Heart right ventricle (tissue), 16 donors: Measurements from ENCODE around the gene COL23A1. TPM values are rescaled to one million over a fixed set of nuclear protein-coding genes. Genes with fewer than 3 reads are reported as not detected.

Experiments
- ATAC-seq, 8 donors: fragments of 200-7000 bp; cut with Tn5 transposase; one replicate each; pipeline ENCODE4 v1.9.1; 2020; ENCODE audit warnings: mild to moderate bottlenecking in 8 of 8, moderate library complexity in 8 of 8, moderate number of reproducible peaks in 1 of 8
- DNase-seq, 2 donors: peaks; one replicate each; pipeline ENCODE4 v3.0.0-alpha.2; 2020
- H3K27ac ChIP-seq, 10 donors: fragments of 200-600 bp; sonication (generic) in 2 of 10; one replicate each; pipeline versions ENCODE4 v1.5.0 to v1.8.0; 2020 to 2022; ENCODE audit warnings: mild to moderate bottlenecking in 3 of 10
- H3K27me3 ChIP-seq, 7 donors: fragments of 200-600 bp; one replicate each; pipeline ENCODE4 v1.8.0; 2021 to 2022; ENCODE audit warnings: mild to moderate bottlenecking in 2 of 7
- H3K36me3 ChIP-seq, 9 donors: fragments of 200-600 bp; sonication (generic) in 1 of 9; one replicate each; pipeline versions ENCODE4 v1.5.0 to v1.8.0; 2020 to 2022; ENCODE audit warnings: mild to moderate bottlenecking in 2 of 9
- H3K4me1 ChIP-seq, 9 donors: fragments of 200-600 bp; sonication (generic) in 1 of 9; one replicate each; pipeline versions ENCODE4 v1.5.0 to v1.8.0; 2020 to 2022; ENCODE audit warnings: mild to moderate bottlenecking in 4 of 9
- H3K4me3 ChIP-seq, 10 donors: fragments of 200-600 bp; sonication (generic) in 2 of 10; one replicate each; pipeline versions ENCODE4 v1.5.0 to v1.8.0; 2020 to 2022; ENCODE audit warnings: mild to moderate bottlenecking in 7 of 10, moderate library complexity in 2 of 10
- H3K9me3 ChIP-seq, 11 donors: fragments of 200-600 bp in 10 of 11; sonication (generic) in 2 of 11; one replicate each; pipeline versions ENCODE4 v1.5.0 to v1.8.0; 2013 to 2022; ENCODE audit warnings: mild to moderate bottlenecking in 2 of 11, control low read depth in 1 of 11, moderate library complexity in 1 of 11
- WGBS, 2 donors: extraction: QIAGEN DNeasy Blood & Tissue Kit; methylation state at CpG; one replicate each; pipeline ENCODE4 v1.1.7; 2013; ENCODE audit warnings: inconsistent platforms in 1 of 2; 5-methylcytosine and 5-hydroxymethylcytosine counted together
- intact Hi-C, 10 donors: fragments of 100-400 bp; cut with DNase I; formaldehyde crosslinking; loops; one replicate each; pipeline versions ENCODE4 v1.11.1 to v1.14.2; 2022
- polyA plus RNA-seq, 2 donors: library from polyadenylated mRNA; stranded (reverse); fragments of 200-250 nt; gene quantifications; one replicate each; pipeline ENCODE4 v1.2.3, GENCODE V29; 2013
- total RNA-seq, 10 donors: library from RNA; stranded (reverse); fragmentation: NEBNext Ultra II Directional in 3 of 10; extraction: Animal tissue kit (Norgen Biotek cat#: 25700) in 3 of 10; gene quantifications; one replicate each; pipeline versions ENCODE4 v1.2.1 to v1.2.4, GENCODE V29; 2021 to 2023
- TF ChIP-seq, protein P1 (sequence below), 9 donors: fragments of 200-600 bp; sonication (generic) in 2 of 9; IDR thresholded peaks; one replicate each; pipeline versions ENCODE4 v1.5.0 to v1.8.0; 2021 to 2022; ENCODE audit warnings: antibody characterized with exemption in 9 of 9, mild to moderate bottlenecking in 5 of 9, moderate library complexity in 1 of 9
- donor health status: Arrhythmogenic right ventricular cardiomyopathy.
- donor health status: ischemic (EF 13 %, LVEDD 7.1; RV severe dilation, severe dysfunction).
- donor health status: healthy with polysubstance abuse.
- donor health status: DM: no; HTN: yes; CAD: no.
- donor health status: DM: no; HTN: no; CAD: no.
- donor health status: ischemic (EF 25% LVEDD 6.9; RV normal size, moderate dysfunction).
- donor health status: ischemic (EF 25% LVEDD 5.7; RV mildly dilated, moderate dysfunction).
- donor health status: healthy.
- donor health status: DM: yes; HTN: yes; CAD: no.
- donor health status: Ischemic cardiomyopathy.
- donor health status: ischemic (EF 35%, LVEDD 5.7; RV mildly dilated, moderate dysfunction).
- donor health status: nonischemic (EF 11% LVEDD 7.7; RV severe dilation, severe dysfunction).
- donor health status: DM: yes; HTN: yes; CAD: no.
- donor health status: PGD.
- donor health status: ischemic (EF 29% LVEDD 5.4; RV normal size, mild dysfunction).
- donor health status: nonischemic (EF 23%, LVEDD 6.1; RV moderate dilation, normal function).

The COL23A1 gene
- total and polyA plus RNA-seq, 12 donors, result 8.9 to 29.0 (median 16.2) TPM

DNA sequence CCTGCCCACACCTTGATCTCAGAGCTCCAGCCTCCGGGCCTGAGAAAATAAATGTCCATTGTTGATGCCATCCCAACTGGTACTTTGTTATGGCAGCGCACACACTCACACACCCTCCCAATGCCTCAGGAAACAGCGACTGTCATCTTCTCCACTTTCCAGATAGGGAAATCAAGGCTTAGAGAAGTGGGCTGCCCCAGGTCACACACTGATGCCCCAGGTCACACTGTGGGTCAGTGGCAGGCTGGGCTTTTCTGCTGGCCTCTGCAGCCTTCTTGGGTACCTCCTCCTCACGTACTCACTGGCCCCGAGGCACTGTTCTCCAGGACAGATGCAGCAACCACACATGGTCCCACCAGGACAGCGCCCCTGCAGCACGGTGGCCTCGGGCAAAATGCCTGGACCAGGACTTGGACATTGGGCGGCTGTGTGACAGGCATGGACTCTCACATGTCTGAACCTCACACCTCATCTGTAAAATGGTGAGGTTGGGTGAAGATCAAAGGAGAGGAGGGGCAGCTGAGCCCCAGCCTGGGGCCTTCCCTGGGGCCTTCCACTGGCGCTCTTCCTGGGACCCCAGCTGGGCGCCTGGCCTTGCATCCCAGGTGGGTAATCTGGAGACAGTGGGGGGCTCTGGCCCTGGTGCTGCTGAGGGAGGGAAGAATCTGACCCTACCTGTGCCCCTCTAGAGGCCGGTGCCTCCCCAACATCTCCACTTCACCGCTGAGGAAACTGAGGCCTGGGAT is 156.0 kb downstream of the COL23A1 start:
- 92 to 93% methylated on average over 13 of the region's 13 CpGs for WGBS, 2 donors
- DNase-seq, result no peak

GRCh38 chr5:178433273-178433775 is 156.9 kb downstream of the COL23A1 start:
- Histone ChIP-seq H3K36me3 (no peaks in the 10 kb centered on the region), H3K9me3 (peaks cover 0 to 6% (median 0%) of the 10 kb centered on the region in 11 donors), H3K27me3 (no peaks in the 10 kb centered on the region), H3K4me3 (no peak overlapping the region), H3K27ac (no peak overlapping the region), H3K4me1 (peaks cover 3 to 32% (median 14%) of the 10 kb centered on the region in 9 donors)
- TF ChIP-seq, protein P1, sequence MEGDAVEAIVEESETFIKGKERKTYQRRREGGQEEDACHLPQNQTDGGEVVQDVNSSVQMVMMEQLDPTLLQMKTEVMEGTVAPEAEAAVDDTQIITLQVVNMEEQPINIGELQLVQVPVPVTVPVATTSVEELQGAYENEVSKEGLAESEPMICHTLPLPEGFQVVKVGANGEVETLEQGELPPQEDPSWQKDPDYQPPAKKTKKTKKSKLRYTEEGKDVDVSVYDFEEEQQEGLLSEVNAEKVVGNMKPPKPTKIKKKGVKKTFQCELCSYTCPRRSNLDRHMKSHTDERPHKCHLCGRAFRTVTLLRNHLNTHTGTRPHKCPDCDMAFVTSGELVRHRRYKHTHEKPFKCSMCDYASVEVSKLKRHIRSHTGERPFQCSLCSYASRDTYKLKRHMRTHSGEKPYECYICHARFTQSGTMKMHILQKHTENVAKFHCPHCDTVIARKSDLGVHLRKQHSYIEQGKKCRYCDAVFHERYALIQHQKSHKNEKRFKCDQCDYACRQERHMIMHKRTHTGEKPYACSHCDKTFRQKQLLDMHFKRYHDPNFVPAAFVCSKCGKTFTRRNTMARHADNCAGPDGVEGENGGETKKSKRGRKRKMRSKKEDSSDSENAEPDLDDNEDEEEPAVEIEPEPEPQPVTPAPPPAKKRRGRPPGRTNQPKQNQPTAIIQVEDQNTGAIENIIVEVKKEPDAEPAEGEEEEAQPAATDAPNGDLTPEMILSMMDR (IDR thresholded peaks at IDR 0.05), result no peak
- DNase-seq (no peak), ATAC-seq (no peak)
- 88 to 91% methylated on average over 7 of the region's 7 CpGs for WGBS, 2 donors
- intact Hi-C loops, result no loop called here

More for the DNA sequence above, 156.0 kb downstream of the COL23A1 start:
- peak in 2 of 8 donors; percentile 3 to 13 for ATAC-seq
- no peaks in the 10 kb centered on the region for H3K36me3 ChIP-seq
- peaks cover 0 to 23% (median 7%) of the 10 kb centered on the region in 9 donors for H3K4me1 ChIP-seq
- H3K27ac ChIP-seq, result peak overlapping the region in 1 of 10 donors; percentile 33
- no peaks in the 10 kb centered on the region for H3K27me3 ChIP-seq
- TF ChIP-seq, protein P1 (IDR thresholded peaks at IDR 0.05), result no peak
- H3K4me3 ChIP-seq, result no peak overlapping the region
- intact Hi-C loops, result no loop called here
- peaks cover 0 to 6% (median 0%) of the 10 kb centered on the region in 11 donors for H3K9me3 ChIP-seq

DNA sequence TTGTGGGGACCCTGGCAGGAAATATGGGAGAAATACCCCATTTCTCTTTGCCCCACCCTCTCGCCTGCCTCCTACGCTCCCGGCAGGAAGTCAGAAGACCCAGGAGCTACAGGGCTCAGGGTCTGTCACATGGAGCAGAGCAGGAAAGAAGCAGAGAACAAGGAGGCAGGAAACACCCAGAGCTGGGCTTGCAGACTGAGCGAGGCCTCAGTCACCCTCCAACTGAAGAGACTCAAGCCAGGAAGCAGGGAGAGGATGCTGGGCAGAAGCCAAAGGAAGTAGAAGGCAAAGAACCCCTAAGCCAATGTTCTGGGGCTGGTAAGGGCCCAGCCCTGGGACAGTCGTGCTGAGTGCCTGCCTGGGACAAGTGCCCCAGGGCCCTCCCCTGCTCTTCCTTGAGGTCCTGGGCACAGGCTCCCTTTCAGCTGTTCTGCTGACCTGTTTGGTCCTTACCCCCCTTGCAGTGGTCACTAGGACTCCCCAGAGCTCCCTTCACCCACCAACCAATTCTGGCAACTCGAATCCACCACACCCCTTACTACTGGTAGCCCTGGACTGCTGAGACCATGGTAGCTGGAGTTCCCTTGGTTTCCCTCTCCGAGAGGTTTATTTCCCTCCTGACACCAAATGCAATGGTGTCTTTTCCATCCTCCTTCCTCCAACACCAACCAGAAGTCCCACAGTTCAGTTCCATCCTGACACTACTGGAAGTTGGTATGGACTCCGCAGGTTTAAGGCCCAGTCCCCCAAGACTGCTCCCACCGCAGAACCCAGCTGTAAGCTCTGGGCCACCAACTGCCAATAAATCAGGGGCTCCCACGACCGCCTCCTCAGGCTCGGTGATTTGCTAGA is 157.5 kb downstream of the COL23A1 start:
- Histone ChIP-seq H3K4me1 (peaks cover 3 to 36% (median 14%) of the 10 kb centered on the region in 9 donors), H3K27ac (no peak overlapping the region), H3K27me3 (no peaks in the 10 kb centered on the region), H3K36me3 (no peaks in the 10 kb centered on the region), H3K9me3 (peaks cover 0 to 6% (median 0%) of the 10 kb centered on the region in 11 donors), H3K4me3 (no peak overlapping the region)
- DNase-seq, result no peak
- WGBS, 2 donors, result 76 to 83% methylated on average over 12 of the region's 12 CpGs
- no peak for ATAC-seq
- TF ChIP-seq, protein P1 (IDR thresholded peaks at IDR 0.05), result no peak
- intact Hi-C loops, result no loop called here

- Histone ChIP-seq H3K27ac (no peak overlapping the region), H3K27me3 (no peaks in the 10 kb centered on the region), H3K4me1 (peaks cover 3 to 36% (median 14%) of the 10 kb centered on the region in 9 donors), H3K4me3 (no peak overlapping the region), H3K9me3 (peaks cover 0 to 6% (median 0%) of the 10 kb centered on the region in 11 donors), H3K36me3 (no peaks in the 10 kb centered on the region)
- DNase-seq (no peak), ATAC-seq (no peak)
- TF ChIP-seq, protein P1 (IDR thresholded peaks at IDR 0.05), result no peak
- intact Hi-C loops, result no loop called here
- WGBS, 2 donors, result 93 to 95% methylated on average over 5 of the region's 5 CpGs
Measured at GRCh38 chr5:178431782-178432165, 158.4 kb downstream of the COL23A1 start.
